Activated CD4-positive, alpha-beta T cell treated with anti-CD3 and anti-CD28 coated beads, Interleukin-2, amount 50 U/mL, for 48 hours (primary cell): ENCODE data around the gene ATP11A.
"Not testable (repeated sequence)": the region's sequence is repeated elsewhere in the genome, so short reads cannot be mapped to it uniquely, and the experiment has no call there.

Experiments used
- DNase-seq, 2 experiments: peaks; one replicate each; pipeline ENCODE4 v3.0.0-alpha.2; 2020

ATP11A gene

DNA sequence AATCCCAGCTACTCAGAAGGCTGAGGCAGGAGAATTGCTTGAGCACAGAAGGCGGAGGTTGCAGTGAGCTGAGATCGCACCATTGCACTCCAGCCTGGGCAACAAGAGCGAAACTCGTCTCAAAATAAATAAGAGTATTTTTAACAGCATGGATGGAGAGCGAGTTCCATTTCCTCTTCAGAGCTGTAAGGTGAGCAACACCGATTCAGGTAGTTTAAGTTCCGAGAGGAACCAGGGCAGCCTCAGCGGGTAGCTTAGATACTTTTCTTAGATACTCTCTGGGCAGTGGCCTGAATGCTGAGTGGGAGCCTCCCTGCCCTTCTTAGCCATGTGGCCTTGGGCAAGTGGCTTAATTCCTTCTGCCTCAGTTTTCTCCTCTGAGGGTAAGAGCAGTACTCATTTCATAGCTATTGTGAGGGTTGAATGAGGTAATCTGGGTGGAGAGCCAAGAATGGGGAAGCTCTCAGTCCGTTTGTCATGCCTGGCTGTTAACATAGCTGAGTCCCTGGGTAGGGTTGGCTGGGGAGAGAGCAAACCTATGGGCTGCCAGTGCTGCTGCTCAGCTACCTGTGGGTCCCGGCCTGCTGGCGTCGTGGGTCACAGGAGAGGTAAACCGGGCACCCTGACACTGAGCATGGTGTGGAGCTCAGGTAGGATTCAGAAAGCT lies 4.1 kb downstream of the ATP11A start:
- DNase-seq, result no peak

DNA sequence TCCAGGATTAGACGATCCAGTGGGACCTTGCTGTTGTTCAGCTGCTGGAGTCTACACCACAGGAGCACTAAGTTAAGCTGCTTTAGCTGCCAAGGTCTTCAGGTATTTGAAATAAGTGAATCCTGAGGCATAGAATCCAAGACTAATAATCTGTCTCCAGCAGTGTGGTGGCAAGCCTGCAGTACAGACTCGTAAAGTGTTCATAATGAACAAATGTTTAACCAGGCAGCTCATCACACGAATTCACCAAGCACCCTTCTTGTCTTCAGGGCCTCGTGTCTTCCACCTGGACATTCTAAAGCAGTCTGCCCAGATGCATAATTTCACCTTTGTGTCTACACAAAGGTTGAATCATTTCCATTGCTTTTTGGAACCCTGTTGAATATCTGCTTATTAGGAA lies 5.3 kb downstream of the ATP11A start:
- no peak for DNase-seq

DNA sequence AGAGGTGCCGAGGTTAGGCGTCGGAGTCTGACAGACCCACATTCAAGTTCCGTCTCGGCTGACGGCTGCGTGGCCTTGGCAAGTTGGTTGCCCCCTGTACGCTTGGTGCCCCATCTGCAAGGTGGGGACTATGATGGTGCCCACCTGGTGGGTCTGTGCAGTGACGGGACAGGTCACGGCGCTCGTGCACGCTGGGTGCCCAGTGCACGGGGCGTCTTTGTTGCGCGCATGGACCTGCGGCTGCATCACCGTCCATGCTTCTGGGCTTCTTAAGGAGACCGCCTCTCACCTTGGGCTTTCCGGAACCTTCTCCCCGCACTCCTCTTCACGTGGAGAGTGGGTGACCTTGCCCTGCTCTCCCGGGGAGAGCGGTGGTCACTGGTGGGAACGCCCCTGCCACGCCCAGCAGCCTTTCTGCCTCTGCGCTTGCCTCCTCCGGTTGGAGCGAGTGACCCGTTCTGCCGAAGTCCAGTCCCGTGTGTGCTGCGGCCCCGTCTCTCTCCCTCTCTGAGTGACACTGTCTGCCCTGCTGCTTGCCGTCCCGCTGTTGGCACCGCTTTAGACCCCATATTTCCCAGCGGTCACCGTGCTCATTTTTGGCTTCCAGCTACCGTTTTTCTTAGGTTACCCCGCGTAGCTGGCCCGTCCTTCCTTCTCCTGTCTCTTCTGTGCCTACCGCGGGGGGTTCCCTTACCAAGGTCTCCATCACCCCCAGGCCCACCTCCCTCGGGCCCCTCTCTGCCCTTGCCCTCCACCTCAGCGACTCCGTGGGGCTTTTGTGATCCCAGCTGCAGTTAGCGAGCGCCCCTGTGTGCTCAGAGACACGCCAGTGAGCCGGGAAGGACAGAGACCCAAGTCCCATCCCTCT lies 6.4 kb downstream of the ATP11A start:
- no peak for DNase-seq

DNA sequence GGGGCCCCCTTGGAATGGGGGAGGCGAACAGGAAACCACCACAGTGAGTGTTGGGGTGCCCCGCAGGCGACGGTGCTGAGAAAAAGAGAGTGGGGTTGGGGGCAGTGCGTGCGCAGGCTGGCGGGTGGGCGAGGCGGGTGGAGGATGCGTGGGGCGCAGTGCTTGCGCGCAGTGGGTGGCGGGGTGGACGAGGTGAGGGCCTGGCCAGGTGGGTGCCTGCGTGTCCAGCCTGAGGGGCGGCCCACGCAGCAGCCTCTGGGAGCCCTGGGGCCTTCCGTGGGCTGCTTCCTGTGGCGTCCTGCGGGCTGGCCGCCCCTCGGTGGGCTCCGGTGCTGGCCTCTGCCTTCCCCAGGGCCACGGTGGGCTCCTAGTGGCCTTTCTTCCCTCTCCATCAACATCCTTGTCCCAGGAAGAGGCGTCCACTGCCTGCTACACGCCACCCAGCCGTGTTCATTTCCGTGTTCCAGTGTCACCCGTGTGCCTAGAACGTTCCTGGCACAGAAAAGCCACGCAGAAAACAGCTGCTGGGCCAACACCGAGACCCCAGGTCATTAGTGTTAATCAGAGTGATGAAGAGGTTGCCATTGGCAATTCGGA lies 7.1 kb downstream of the ATP11A start:
- no peak for DNase-seq

DNA sequence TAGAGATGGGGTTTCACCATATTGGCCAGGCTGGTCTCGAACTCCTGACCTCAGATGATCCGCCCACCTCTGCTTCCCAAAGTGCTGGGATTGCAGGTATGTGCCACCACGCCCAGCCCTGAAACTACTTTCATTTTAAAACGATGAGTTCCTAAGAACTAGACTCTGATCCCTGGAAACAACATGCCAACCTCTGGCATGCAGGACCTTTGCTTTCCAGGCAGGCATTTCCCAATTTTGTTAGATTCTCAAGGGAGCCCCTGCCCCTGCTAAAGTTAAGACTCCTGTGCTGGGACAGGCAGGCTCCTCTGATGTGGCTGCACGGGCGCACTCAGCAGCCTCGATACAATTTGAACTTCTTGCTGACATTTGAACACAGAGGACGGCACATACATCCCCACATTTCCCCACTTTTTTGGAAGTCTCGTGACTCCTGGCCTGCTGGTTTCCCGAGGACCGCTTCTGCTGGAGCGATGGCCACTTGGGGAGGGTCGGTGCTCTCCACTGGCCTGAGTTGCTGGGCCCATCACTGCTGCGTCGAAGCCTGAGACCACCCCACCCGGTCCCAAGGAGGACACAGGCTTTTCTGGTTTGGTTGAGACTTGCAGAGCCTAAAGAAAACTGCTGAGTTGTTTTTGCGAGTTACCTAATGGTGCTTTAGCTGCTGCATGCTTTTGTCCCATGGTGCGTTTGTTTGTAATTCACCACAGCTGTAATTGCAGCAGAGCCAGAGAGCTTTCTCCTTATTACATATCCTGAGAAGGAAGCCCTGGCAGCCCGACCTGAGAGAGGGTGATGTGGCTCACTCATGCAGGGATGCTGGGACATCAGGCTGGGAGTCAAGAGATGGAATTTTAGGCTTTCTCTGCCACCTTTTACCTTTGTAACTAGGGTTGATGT lies 8.2 kb downstream of the ATP11A start:
- DNase-seq, result no peak

DNA sequence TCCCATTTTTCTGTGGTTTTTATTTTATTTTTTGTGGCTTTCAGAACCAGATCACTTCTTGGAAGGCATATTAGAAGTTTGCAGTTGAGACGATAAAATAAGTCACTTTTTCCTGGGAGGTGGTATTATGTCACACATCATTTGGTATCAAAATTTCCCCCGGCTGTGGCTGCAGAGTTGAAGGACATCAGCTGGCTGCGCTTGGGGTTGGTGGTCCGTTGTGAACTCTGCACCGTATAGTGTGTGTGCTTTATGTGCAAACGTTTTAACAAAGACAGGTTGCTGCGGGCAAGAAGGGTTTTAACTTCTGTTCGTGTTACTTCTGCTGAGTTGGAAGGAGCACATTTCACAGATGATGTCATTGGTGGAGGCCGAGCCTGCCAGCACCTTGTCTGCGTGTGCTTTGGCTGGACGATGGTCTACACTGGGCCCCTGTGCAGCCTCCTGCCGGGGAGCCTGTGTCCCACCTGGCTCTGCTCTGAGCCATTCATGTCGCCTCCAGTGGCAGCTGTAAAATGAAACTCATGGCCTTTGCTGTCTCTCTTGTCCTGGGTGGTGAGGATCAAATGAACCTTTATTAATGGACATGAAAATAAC lies 9.6 kb downstream of the ATP11A start:
- no peak for DNase-seq

DNA sequence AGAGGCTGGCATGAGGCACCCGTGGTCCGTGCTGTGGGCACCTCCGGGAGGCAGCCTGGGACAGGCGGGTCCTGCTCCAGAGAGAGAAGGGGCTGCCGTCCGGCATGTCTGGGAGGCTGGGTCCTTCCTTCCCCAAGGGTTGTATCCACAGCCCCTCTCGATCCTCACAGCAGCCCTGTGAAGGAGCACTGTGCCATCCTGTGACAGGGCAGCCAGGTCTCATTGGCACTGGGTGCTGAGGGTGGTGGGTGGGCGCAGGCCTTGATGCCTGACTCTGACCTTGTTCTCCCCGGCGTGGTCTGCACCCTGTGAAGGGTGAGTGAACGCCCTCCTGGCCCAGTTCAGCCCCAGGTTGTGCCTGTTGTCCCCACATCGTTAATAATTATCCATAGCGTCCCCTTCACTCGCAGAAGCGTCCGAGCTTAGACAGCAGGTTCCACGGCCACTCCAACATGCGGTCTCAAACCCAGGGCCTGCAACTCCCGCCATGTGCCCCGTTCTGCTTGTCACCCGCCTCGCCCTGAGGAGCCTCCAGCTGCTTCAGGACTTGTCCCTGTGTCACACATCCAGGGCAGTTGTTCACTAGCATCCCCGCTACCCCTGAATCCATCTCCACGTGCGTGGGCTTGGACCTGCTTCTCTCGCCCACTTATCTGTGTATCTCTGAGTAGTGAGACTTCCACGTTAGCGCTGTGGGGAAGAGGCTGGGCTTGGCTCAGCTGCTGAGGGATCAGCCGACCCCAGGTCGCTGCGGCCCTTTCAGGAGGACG lies 10.6 kb downstream of the ATP11A start:
- DNase-seq, result no peak

DNA sequence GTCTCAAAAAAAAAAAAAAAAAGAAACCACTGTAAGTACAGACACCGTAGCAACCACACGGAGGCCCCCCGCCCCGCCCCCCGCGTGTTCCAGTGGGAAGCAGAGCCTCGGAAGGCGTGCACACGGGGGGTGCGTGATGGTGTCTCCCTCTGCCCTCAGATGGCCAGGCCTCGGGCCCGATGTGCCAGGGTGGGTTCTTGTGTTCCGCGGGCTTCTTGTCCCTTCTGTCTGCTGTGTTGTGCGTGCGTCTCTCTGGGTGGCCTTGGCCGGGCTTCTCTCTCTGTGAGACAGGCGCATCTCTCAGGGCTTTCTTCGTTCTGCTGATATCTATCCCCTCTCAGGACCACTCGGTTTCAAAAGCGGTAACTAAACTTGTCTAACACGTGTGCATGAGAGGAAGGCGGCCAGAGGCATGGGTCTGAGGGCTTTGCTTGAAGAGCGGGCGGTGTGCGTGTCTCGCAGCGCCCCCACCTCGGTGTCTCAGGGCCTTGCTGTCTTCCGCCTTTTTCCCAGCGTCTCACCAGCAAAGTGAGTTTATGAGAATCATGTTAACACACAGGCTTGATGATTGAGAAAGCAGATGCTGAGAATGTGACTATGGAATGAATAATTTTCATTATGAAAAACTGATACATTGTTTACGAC lies 12.6 kb downstream of the ATP11A start:
- DNase-seq, result no peak

DNA sequence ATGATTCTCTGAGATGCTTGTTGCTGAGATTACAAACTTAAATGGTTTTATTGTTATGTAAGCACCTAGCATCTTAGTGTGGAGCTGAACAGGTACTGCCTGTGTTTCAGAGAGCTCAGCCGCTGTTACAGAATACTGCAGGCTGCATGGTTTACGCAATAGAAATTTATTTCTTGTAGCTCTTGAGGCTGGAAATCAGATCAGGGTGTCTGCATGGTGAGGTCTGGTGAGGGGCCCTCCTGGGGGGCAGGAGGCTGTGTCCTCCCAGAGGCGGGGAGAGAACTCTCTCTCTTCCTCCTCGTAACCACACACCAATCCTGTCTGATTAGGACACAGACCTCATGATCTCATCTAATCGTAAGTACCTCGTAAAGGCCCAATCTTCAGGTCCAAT lies 13.1 kb downstream of the ATP11A start:
- DNase-seq, result no peak

DNA sequence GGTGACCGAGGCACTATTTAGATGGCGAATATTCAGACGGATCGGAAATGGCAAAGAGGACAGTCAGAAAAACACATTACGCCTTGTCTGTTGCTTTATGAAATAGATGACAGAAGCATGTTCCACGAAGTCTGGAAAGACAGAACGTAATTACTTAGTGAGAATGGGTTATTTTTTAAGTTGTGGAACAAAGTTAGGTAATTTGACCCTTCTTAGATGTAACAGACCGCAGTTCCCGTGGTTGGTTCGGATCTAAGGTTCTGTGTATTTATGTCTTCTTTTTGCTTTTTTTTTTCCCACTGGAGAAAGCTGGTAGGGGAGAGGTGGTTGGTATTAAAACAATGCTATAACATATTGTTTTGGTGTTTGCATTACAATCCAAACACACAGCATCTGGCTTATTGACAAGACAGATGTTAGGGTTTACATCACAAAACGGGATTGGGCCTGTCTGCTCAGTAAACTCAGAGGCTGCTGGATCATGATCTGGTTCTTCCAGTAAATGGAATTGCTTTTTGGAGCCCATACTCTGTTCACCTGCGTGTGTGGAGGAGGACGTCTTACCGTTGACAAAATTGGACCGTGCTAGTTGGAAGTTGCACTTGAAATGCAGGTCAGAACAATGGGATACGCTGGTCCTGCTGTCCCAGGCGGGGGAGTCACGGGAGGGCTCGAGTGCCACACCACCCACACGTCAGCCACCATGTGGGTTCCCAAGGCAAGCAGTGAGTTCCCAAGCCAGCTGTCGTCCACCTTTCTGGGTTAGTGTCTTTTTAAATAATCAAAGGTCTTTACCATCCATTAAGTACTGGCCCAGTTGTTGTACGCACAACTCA lies 13.8 kb downstream of the ATP11A start:
- DNase-seq, result no peak

DNA sequence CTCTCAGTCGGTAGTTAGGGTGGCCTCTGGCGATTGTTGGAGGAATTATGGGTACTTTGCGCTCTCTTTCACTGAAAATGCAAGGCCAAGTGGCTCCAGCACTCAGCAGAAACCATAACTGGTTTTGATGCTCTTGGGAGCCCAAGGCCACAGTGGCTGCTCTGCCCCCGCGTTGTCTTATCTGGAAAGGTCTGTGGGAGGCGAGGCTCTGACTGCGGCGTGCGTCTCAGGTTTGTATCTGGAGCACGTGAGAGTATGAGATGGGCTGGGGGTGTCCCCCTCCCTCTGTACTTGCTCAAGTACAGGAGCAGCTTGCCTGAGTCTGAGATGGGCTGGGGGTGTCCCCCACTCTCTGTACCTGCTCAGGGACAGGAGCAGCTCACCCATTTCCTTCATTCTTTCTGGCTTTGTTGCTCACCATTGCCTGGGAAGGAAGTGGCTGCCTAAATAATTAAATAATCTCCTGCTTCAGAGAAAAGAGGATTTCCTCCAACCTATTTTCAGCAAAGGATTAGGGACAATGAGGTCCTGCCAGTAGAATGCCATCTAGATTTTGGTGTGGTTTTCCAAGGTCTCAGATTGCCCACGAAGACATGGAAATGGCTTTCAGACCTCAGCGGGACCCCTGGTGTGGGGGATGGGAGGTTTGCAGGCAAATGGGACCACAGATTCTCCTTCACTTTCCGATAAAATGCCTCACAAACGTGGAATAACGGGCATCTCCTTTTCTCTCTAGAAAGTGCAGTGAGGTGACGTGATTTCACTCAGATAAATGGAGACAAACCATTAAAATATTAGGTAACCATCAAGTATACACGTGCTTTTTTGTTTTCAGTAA lies 14.7 kb downstream of the ATP11A start:
- peak in 1 of 2 experiments; percentile 14 for DNase-seq

DNA sequence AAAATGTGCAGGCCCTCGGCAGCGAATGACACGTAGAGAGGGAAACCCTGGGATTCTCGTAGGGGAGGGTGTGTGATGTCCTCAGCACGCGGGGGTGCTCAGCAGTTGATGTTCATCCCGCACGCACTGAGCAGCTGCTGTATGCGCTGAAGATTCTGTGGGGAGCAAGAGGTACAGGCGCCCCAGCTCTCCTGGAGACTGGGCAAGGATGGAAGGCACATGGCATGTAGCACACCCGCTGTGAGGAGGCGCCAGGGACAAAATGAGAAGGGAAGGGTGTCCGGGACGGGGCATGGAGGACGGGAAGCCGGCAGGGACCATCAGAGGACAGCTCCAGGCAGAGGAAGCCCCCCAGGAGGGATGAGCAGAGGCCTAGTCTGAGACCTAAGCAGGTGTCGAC lies 15.4 kb downstream of the ATP11A start:
- no peak for DNase-seq

DNA sequence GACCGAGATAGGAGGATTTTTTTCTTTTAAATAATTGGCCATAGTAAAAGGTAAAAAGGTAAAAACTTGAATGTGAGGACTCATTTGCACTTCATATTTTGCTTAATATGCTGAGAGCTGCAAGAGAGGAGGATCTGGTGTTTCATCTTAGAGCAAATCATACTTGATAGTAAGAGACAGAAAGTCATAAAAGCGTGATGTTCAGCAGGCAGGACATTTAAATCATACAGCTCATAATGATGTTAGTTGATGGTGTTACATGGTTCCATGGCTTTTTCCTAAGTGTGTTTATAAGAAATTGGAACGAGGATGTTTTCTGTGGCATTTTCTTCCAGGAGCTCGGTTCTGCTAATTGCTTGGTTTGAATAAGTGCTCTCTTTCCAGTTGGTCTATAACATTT lies 16.3 kb downstream of the ATP11A start:
- no peak for DNase-seq

DNA sequence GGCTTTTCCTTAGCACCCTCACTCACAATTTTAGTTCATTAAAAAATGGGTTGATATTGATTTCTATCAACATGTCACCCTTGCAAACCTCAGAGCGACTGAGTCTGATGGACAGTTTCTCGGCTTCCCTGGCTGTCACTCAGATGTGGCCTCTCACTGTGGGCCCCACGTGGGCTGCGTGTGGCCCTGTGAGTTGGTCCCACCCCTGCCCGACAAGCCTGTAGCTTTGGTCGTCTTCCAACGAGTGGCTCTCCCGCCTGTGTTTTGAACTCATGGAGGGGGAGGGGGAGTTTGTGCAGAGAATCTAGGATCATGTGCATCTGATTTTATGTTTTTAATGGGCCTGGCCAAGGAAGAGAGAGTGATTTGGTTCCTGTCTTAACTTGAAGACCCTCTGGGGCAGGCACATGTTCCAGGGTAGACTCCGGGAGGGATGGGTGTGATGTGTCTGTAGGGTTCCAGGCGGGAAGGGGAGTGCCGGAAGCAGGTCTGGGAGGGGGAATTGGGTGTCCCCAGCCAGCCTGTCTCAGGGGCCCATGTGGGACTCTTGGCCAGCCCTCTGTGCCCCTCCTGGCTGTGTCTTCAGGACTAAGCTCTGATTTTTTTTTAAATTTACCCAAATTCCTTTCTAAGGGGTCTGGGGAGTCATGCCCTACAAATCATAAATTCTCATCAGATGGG lies 18.9 kb downstream of the ATP11A start:
- DNase-seq, result no peak

DNA sequence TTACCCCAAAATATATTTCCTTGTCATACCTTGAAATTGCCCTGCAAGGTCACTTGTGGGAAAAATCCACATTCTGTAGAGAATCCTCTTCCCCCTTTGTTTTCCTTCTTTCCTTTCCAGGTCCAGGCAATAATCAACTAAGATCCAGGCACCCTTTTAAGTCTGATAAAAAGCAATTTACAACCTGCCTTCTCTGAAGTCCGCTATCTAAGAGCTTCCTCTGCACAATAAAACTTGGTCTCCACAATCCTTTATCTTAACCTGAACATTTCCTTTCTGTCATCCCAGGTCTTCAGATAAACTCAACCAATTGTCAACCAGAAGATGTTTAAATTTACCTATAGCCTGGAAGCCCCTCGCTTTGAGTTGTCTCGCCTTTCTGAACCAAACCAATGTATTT lies 19.5 kb downstream of the ATP11A start:
- DNase-seq, result not testable (repeated sequence)

DNA sequence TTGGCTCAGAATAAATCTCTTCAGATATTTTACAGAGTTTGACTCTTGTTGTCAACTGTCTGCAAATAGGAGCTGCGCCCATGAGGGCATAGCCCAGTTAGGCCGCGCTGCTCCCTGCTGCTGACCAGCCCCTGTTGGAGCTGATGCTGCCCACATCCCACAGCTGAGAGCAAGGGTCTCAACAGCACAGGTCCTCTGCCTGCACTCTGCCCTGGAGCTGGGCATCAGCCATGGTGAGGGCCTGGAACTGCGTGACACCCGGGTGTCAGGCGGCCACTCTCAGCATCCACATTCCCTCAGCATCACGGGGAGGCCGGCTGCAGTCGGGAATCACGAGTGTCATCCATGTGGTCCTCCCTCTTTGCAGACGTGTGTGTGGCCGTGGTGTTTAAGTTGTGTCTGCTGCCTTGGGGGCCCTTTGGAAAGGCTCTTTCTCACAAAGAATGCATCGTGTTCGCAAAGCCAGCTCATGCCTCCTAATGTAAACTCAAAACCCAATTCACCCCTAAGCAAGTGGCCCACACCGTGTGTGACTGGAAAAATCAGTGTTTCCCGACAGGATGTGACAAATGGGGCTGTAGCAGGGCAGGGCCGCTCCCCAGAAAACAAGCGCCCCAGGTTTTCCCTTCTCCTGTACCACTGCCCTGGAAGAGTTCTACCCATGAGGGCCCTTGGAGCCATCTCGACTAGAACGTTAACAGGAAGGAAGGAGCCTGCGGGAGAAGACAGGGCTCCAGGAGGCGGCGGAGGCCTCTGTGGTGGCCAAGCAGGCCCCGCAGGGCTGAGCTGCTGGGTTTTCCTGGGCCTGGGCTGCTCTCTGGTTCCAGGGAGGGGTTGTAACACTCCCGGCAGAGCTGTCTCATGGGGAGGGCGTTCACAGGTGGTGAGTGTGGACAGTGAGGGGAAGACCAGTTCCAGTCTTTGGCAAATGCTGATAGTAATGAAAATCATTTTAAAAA lies 20.3 kb downstream of the ATP11A start:
- no peak for DNase-seq

DNA sequence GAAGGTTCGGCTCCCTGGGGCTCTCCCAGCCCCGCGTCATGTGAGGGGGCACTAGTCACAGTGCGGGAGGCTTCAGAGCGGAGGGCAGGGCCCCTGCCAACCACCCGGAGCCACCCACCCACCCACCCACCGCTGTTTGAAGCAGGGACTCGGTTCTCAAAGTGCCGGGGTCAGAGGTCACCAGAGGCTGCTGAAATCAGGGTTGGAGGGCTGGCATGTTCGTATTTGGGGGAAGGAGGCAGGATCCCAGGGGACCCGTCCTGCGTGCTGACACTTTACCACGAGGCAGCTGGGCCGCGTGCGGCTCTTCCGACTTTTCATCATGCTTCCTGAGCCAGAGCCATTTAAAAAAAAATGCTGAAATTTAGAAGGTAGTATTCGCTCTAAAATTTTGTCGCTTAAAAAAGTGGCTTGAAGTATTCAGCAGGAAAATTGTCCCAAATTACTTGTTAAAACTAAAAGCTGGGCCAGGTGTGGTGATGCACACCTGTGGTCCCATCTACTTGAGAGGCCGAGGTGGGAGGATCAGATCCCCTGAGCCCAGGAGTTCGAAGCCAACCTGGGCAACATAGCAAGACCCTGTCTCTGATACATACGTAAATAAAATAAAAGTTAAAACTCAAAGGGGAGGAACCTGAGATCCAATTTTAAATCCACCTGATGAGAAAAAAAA lies 21.2 kb downstream of the ATP11A start:
- DNase-seq, result no peak
